Measurements from ENCODE around the gene SOWAHC.
"Not testable (repeated sequence)": the region's sequence is repeated elsewhere in the genome, so short reads cannot be mapped to it uniquely, and the experiment has no call there.

Gene SOWAHC

GRCh38 chr2:109613922-109614714, at the start of gene SOWAHC, which contains the start of gene SEPTIN10:
SOWAHC (plus strand) TSS chr2:109614364; CDS start chr2:109614490, 126 bp downstream.
SEPTIN10 (minus strand) TSS chr2:109613966; CDS start chr2:109613827, 139 bp downstream.
- peak; percentile 91 for DNase-seq

DNA sequence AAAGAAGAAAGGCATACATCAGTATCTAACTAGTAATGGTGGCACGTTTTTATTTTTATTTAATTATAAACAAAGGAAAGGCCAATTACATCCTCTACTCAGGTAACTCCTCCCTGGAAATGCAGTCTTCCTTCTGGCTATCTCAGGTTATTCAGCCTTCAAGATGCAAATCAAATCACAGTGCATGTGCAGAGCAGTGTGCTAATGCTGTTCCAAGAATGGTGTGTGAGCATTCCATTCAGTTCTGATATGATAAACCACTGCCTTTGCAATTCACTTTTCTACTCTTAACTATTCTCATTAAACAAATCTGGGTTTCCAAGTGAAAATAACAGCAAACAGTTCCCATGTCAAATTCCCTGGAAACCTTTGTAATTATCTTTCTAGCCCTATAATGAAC, 38.8 kb upstream of the SOWAHC start:
- no peak for DNase-seq

- DNase-seq = not testable (repeated sequence)
Observed at GRCh38 chr2:109577630-109578029, 36.5 kb upstream of the SOWAHC start.

- no peak for DNase-seq
Observed at GRCh38 chr2:109582928-109583895, 31.0 kb upstream of the SOWAHC start.

- no peak for DNase-seq
Observed at GRCh38 chr2:109586687-109587086, 27.5 kb upstream of the SOWAHC start.

DNA sequence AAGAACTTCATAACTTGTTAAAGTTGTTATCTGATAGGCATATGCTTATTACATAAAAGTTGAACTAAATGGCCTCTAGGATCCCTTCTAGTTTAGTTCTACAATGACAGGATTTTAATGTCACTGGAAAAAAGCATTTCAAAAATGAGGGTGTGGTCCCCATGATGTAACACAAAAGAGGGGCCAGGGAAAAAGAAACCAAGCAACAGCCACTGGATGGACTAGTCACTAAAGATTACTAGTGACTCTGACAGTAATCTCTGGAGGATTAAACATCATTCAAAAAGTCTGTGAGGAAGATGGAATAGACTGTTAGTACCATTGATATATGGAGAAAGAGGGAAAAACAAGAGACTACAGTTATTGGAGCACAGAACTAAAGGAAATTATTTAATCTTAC, 23.0 kb upstream of the SOWAHC start:
- no peak for DNase-seq

- no peak for DNase-seq
Observed at GRCh38 chr2:109592905-109593304, 21.3 kb upstream of the SOWAHC start.

DNA sequence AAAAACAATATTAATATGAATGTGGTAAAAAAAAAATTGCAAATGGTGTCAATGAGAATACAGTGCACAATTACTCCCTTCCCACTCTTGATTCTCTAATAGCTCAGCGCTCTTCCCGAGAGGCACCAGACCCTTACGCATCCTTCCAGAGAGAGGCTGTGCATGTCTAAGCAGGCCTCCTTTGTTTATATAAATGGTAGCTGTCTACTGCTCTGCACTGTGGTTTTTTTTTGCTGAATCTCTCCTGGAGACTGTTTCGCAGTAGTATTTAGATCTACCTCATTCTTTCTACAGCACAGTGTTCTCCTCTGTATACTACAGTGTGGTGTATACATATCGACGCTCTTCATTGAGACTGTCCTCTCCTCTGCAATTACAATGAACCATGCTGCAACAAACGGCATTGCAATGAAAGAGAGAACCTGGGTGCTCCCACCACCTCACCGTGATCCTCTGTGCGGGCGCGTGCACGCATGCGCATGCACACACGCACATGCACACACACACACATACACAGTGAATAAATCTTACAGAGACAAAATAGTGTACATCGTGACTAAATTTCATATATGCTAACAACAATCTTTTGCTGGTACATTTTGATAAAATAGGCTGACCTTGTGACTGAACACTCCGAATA, 19.8 kb upstream of the SOWAHC start:
- no peak for DNase-seq

GRCh38 chr2:109595644-109596043, 18.5 kb upstream of the SOWAHC start:
- DNase-seq = no peak

DNA sequence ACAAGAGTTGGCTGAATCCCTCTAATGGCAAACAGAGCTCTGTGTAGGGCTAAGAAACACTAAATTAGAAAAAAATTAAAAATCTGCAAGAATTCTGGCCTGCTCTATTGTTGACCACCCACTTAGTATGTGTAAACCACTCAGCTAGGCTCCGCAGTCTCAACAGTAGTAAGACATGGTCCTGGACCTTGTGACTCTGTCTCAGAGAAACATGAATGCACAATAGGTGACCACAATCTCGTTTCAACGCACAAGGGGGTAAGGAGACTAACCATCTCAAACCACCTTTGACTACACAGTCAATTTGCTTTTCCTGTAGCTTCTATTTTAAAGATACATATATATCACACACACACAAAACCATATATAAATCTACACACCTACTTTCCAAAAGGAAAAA, 16.9 kb upstream of the SOWAHC start:
- no peak for DNase-seq

- no peak for DNase-seq
Observed at GRCh38 chr2:109601783-109602182, 12.4 kb upstream of the SOWAHC start.

GRCh38 chr2:109602617-109603188, 11.5 kb upstream of the SOWAHC start:
- no peak for DNase-seq

GRCh38 chr2:109604597-109604996, 9.6 kb upstream of the SOWAHC start:
- DNase-seq = no peak

DNA sequence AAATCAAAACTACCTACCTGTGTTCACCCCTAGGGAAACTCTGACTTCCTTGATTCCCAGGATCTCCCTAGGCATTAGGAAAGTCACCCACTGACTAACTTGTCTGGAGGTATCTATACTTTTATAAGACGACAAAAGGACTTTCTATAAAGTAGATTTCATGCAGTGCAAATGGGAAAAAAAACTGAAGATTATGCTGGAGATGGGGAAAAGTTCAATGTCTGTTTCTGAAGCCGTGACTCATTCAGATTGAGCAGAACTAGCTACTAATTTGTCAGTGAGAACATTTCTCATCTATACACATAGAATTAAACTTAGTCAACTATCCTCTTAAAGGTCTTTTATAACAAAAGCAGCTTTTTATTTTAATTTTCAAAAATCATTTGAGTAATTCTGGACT, 6.4 kb upstream of the SOWAHC start:
- DNase-seq = no peak

DNA sequence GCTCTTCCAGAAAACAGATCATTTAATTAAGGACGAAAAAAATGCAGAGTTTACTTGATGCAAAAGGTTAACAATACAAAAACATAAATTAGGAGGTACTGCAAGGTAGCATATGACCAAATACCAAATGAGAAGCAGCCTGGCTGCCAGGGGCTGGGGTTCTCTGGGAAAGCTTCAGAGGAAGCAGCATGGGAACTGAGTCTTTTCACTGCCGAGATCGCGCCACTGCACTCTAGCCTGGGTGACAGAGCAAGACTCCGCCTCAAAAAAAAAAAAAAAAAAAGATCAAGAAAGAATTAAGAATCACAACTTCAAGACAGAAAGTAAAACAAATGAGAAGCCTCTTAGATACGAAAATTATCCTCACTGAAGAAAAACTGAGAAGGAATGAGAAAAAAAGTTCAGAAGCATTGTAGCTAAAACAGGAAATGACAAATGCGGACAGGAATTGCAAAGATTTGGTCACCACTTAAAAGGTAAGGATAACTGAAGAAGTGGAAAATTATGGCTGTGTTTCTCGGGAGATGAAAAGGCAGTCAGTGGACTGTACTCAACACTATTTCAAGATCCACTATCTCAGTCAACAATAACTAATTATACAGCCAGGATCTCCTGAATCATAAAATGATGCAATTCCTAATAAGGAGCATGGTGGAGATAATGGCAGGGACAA, 4.7 kb upstream of the SOWAHC start:
- no peak for DNase-seq

- peak; percentile 8 for DNase-seq
Observed at GRCh38 chr2:109611467-109612095, 2.6 kb upstream of the SOWAHC start.

- peak; percentile 24 for DNase-seq
Observed at GRCh38 chr2:109613081-109613921, 863 bp upstream of the SOWAHC start.

DNA sequence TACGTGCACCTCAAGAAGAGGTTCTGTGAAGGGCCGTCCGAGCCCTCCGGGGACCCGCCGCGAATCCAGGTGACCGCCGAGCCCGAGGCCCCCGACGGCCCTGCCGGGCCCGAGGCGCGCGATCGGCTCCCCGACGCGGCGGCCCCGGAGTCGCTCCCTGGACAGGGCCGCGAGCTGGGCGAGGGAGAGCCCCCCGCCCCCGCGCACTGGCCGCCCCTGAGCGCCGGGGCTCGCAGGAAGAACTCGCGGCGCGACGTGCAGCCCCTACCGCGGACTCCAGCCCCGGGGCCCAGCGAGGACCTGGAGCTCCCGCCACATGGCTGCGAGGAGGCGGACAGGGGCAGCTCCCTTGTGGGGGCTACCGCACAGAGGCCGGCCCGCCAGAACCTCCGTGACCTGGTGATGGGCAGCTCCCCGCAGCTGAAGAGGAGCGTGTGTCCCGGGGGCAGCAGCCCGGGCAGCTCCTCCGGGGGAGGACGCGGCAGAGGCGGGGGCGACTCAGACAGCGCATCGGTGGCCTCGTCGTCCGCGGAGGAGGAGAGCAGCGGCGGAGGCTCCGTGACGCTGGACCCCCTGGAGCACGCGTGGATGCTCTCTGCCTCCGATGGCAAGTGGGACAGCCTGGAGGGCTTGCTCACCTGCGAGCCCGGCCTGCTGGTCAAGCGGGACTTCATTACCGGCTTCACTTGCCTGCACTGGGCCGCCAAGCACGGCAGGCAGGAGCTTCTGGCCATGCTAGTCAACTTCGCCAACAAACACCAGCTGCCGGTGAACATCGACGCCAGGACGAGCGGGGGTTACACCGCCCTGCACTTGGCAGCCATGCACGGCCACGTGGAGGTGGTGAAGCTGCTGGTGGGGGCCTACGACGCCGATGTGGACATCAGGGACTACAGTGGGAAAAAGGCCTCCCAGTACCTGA, 812 bp downstream of the SOWAHC start:
- peak; percentile 16 for DNase-seq

GRCh38 chr2:109615637-109616144, 1.5 kb downstream of the SOWAHC start:
- DNase-seq = no peak

Data from NCI-H1092 treated with DMSO at 0.1 percent for 48 hours (cell line).